Spleen (tissue), 11 donors: ENCODE measurements around the gene KREMEN1. TPM values are rescaled to one million over a fixed set of nuclear protein-coding genes. Genes with fewer than 3 reads are reported as not detected.

Experiments used
- DNase-seq: peaks from one replicate; pipeline ENCODE4 v3.0.0-alpha.2; 2020
- H3K27ac ChIP-seq, 8 donors: fragments of 200-600 bp; sonication (generic) in 7 of 8; 1 replicate in 4 of 8; 2 replicates in 4 of 8; pipeline versions ENCODE4 v1.5.0 to v1.8.0; 2016 to 2021; ENCODE audit warnings: inconsistent platforms in 4 of 8, mild to moderate bottlenecking in 4 of 8, moderate library complexity in 1 of 8
- H3K27me3 ChIP-seq, 7 donors: fragments of 200-600 bp; sonication (generic) in 6 of 7; replicated peaks in 1 of 7; 1 replicate in 4 of 7; 2 replicates in 3 of 7; pipeline versions ENCODE4 v1.5.0 to v1.8.0; 2016 to 2021; ENCODE audit warnings: inconsistent platforms in 3 of 7, mild to moderate bottlenecking in 1 of 7
- H3K36me3 ChIP-seq, 6 donors: fragments of 200-600 bp; sonication (generic) in 5 of 6; 1 replicate in 4 of 6; 2 replicates in 2 of 6; pipeline versions ENCODE4 v1.5.0 to v1.8.0; 2016 to 2021; ENCODE audit warnings: inconsistent platforms in 2 of 6
- H3K4me1 ChIP-seq, 6 donors: fragments of 200-600 bp; sonication (generic) in 5 of 6; 1 replicate in 3 of 6; 2 replicates in 3 of 6; pipeline versions ENCODE4 v1.5.0 to v1.8.0; 2016 to 2021; ENCODE audit warnings: inconsistent platforms in 3 of 6
- H3K4me3 ChIP-seq, 8 donors: fragments of 200-600 bp; sonication (generic) in 7 of 8; 1 replicate in 4 of 8; 2 replicates in 4 of 8; pipeline versions ENCODE4 v1.5.0 to v1.8.0; 2016 to 2021; ENCODE audit warnings: inconsistent platforms in 4 of 8, mild to moderate bottlenecking in 4 of 8, moderate library complexity in 2 of 8
- H3K9me3 ChIP-seq, 8 donors: fragments of 200-600 bp; sonication (generic) in 7 of 8; 1 replicate in 4 of 8; 2 replicates in 4 of 8; pipeline versions ENCODE4 v1.5.0 to v1.8.0; 2016 to 2021; ENCODE audit warnings: inconsistent platforms in 4 of 8
- POLR2A ChIP-seq, 3 donors: fragments of 450-650 bp; IDR thresholded peaks; one replicate each; pipeline ENCODE4 v1.5.1; 2017; ENCODE audit warnings: antibody characterized with exemption in 3 of 3, mild to moderate bottlenecking in 1 of 3
- POLR2AphosphoS5 ChIP-seq, 3 donors: sonication (generic); formaldehyde crosslinking; IDR thresholded peaks; one replicate each; pipeline ENCODE4 v1.5.1; 2017; ENCODE audit warnings: antibody characterized with exemption in 3 of 3
- WGBS, 5 donors: extraction: QIAGEN DNeasy Blood & Tissue Kit in 3 of 5; methylation state at CpG; one replicate each; pipeline versions ENCODE4 v1.1.5 to v1.1.7; 2013 to 2018; 5-methylcytosine and 5-hydroxymethylcytosine counted together
- intact Hi-C: fragments of 100-400 bp; cut with DNase I; formaldehyde crosslinking; loops from one replicate; pipeline ENCODE4 v1.15.0; 2023; ENCODE audit warnings: low total_unique reads
- polyA plus RNA-seq, 3 donors: library from polyadenylated mRNA; stranded (reverse); fragments of 200-250 nt; gene quantifications; one replicate each; pipeline ENCODE4 v1.2.1, GENCODE V29; 2013
- total RNA-seq, 7 donors: library from RNA; depleted of rRNA in 3 of 7; stranded (reverse); fragments of >200 nt in 3 of 7; fragmentation: NEBNext Ultra II Directional in 4 of 7; extraction: Animal tissue kit (Norgen Biotek cat#: 25700) in 4 of 7; gene quantifications; one replicate each; pipeline versions ENCODE4 v1.1.0 to v1.2.1, GENCODE V29; 2016 to 2021
- TF ChIP-seq, protein P1 (sequence below), 11 experiments: fragments of 200-600 bp in 7 of 11; fragments of 450-650 bp in 4 of 11; sonication (generic) in 4 of 11; IDR thresholded peaks in 8 of 11; conservative IDR thresholded peaks in 3 of 11; 1 replicate in 7 of 11; 2 replicates in 4 of 11; pipeline versions ENCODE4 v1.4.0 to v1.8.0; 2016 to 2021; ENCODE audit warnings: antibody characterized with exemption in 11 of 11, inconsistent platforms in 4 of 11, mild to moderate bottlenecking in 1 of 11
- donor health status: healthy with polysubstance abuse.
- donor health status: DM: no; HTN: no; CAD: no; lungs with moderate emphysema.
- donor health status: DM: no; HTN: no; CAD: no.
- donor health status: Bipolar disorder and iron deficiency.
- donor health status: healthy.
- donor health status: DM: no; HTN: no; CAD: no.
- donor health status: DM: yes; HTN: yes; CAD: no.

KREMEN1 gene
- total and polyA plus RNA-seq, 10 donors, result 1.5 to 41.3 (median 25.1) TPM

DNA sequence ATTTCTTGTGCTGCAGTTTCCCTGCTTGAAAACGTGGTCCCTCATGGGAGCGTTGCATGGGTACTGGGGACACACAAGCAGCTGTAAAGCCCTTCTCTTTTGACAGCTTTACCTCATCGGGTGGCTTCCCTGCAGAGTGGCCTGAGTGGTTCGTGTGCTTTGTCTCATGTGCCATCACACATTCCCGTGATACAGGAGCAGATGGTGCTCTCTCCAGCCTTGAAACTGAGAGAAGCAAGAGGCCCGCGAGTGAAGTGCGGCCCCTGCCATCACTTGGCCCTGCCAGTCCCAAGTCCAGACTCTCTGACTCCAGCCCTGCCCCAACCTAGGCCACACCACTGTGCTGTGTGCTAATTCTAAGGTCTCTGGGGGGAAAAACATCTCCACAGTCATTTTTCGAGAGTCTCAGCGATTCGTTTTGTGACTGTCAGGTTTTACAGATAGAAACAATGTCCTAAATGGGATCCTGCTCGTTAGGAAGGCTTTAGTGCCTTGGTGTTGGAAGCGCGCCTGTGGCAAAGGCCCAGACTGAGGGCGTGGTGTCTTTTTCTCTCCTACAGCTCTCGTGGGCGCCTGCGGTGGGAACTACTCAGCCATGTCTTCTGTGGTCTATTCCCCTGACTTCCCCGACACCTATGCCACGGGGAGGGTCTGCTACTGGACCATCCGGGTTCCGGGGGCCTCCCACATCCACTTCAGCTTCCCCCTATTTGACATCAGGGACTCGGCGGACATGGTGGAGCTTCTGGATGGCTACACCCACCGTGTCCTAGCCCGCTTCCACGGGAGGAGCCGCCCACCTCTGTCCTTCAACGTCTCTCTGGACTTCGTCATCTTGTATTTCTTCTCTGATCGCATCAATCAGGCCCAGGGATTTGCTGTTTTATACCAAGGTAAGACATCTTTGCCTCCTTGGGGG, 64.2 kb downstream of the KREMEN1 start:
- TF ChIP-seq, protein P1, sequence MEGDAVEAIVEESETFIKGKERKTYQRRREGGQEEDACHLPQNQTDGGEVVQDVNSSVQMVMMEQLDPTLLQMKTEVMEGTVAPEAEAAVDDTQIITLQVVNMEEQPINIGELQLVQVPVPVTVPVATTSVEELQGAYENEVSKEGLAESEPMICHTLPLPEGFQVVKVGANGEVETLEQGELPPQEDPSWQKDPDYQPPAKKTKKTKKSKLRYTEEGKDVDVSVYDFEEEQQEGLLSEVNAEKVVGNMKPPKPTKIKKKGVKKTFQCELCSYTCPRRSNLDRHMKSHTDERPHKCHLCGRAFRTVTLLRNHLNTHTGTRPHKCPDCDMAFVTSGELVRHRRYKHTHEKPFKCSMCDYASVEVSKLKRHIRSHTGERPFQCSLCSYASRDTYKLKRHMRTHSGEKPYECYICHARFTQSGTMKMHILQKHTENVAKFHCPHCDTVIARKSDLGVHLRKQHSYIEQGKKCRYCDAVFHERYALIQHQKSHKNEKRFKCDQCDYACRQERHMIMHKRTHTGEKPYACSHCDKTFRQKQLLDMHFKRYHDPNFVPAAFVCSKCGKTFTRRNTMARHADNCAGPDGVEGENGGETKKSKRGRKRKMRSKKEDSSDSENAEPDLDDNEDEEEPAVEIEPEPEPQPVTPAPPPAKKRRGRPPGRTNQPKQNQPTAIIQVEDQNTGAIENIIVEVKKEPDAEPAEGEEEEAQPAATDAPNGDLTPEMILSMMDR (IDR thresholded peaks at IDR 0.05 in 8 of 11, conservative IDR thresholded peaks at IDR 0.05 in 3 of 11), result no peak
- no peak for TF ChIP-seq POLR2A (IDR thresholded peaks at IDR 0.05)
- TF ChIP-seq POLR2AphosphoS5 (IDR thresholded peaks at IDR 0.05), result no peak
- peak overlapping the region in 3 of 8 donors; percentile 34 to 54 (median 40) for H3K27ac ChIP-seq
- peaks cover 0 to 47% (median 4%) of the 10 kb centered on the region in 6 donors for H3K36me3 ChIP-seq
- intact Hi-C loops, result no loop called here
- peaks cover 0 to 37% (median 2%) of the 10 kb centered on the region in 6 donors for H3K4me1 ChIP-seq
- 86 to 93% (median 90%) methylated on average over 29 to 31 of the region's 31 CpGs for WGBS, 5 donors
- no peaks in the 10 kb centered on the region for H3K9me3 ChIP-seq
- no peak overlapping the region for H3K4me3 ChIP-seq
- no peak for DNase-seq
- peaks cover 0 to 5% (median 0%) of the 10 kb centered on the region in 7 donors for H3K27me3 ChIP-seq

DNA sequence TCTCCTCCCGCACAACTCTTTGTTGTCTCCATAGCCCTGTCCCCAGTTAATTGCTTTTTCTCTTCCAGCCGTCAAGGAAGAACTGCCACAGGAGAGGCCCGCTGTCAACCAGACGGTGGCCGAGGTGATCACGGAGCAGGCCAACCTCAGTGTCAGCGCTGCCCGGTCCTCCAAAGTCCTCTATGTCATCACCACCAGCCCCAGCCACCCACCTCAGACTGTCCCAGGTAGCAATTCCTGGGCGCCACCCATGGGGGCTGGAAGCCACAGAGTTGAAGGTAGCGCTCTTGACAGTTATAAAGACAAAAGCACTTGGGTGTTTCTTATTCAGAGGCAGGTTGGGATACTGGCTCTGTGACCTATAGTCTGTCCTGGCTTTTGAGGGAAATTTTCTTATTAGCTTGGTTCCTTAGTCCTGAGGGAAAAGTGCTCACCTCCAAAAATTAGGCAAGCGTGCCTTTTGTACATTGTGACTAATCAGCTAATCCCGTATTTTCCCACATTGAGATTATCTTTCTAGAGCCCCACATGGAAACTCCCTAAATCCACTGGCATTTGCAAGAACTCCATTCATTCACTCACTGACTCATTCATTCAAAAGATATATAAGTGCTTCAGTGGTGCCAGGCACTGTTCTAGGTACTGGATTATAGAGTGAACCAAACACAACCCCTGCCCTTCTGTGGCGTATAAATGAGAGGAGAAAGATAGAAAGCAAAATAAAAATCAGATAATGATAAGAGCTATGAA, 65.9 kb downstream of the KREMEN1 start:
- H3K27ac ChIP-seq, result no peak overlapping the region
- peaks cover 0 to 37% (median 2%) of the 10 kb centered on the region in 6 donors for H3K4me1 ChIP-seq
- 91 to 97% (median 96%) methylated on average over 13 of the region's 13 CpGs for WGBS, 5 donors
- H3K36me3 ChIP-seq, result peaks cover 0 to 56% (median 5%) of the 10 kb centered on the region in 6 donors
- DNase-seq, result no peak
- H3K9me3 ChIP-seq, result no peaks in the 10 kb centered on the region
- intact Hi-C loops, result no loop called here
- TF ChIP-seq, protein P1 (IDR thresholded peaks at IDR 0.05 in 8 of 11, conservative IDR thresholded peaks at IDR 0.05 in 3 of 11), result no peak
- TF ChIP-seq POLR2A (IDR thresholded peaks at IDR 0.05) (no peak), POLR2AphosphoS5 (IDR thresholded peaks at IDR 0.05) (no peak)
- H3K4me3 ChIP-seq, result no peak overlapping the region
- peaks cover 0 to 5% (median 0%) of the 10 kb centered on the region in 7 donors for H3K27me3 ChIP-seq

DNA sequence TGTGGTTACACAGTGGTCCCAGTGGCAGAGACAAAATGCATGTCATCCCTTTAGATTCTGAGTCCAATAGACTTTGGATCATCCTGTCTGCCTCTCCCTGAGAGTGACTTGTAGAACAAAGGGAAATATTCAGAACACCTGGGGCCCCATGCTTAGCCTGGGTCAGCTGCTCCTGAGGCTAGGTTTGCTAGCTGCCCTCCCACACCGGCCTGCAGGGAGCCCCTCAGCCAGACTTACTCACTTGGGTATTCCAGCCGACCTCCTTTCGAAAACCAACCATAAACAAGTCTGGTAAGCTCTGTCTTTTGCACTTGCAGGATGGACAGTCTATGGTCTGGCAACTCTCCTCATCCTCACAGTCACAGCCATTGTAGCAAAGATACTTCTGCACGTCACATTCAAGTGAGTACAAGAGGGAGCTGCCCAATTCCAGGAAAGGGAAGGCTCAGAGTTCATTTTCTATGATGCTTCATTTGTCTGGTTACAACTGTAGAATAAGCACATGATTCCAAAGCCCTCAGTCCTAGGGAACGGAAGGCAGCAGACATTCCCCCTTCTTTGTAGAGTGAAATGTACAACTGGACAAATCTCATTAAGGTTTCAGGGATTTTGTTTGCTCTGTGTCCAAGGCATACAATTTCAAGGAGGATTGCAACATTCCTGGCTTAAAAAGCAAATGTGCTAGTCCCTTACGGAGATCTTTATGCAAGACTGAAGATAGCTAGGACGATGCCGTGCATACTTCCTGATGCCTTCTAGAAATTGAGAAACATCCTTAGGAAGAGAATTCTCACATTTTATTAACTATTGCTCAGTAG, 67.3 kb downstream of the KREMEN1 start:
- H3K27me3 ChIP-seq, result no peaks in the 10 kb centered on the region
- H3K9me3 ChIP-seq, result no peaks in the 10 kb centered on the region
- WGBS, 5 donors, result 64 to 86% (median 73%) methylated on average over 8 of the region's 8 CpGs
- DNase-seq, result no peak
- TF ChIP-seq, protein P1 (IDR thresholded peaks at IDR 0.05 in 8 of 11, conservative IDR thresholded peaks at IDR 0.05 in 3 of 11), result no peak
- TF ChIP-seq POLR2AphosphoS5 (IDR thresholded peaks at IDR 0.05), result no peak
- no peak for TF ChIP-seq POLR2A (IDR thresholded peaks at IDR 0.05)
- peaks cover 0 to 56% (median 5%) of the 10 kb centered on the region in 6 donors for H3K36me3 ChIP-seq
- H3K27ac ChIP-seq, result peak overlapping the region in 5 of 8 donors; percentile 25 to 63 (median 42)
- H3K4me3 ChIP-seq, result no peak overlapping the region
- intact Hi-C loops, result no loop called here
- peaks cover 0 to 40% (median 4%) of the 10 kb centered on the region in 6 donors for H3K4me1 ChIP-seq
